ENCODE data around the gene SCN7A.
A peak's percentile ranks its signal among the peaks of the same experiment; 100 is the strongest.

SCN7A gene

GRCh38 chr2:166494140-166494624, at the start of gene SCN7A:
TSS of gene SCN7A (minus strand) at chr2:166494249. CDS start at chr2:166477696, 16,553 bp downstream.
- TF ChIP-seq JUND (IDR thresholded peaks at IDR 0.05; ENCODE audit: low read depth), result no peak
- no peak for DNase-seq (ENCODE audit: low read depth in 1 of 2, low spot score in 1 of 2)
- in situ Hi-C loops (cut with HindIII; ENCODE audit: low pct_unique_long_range_greater_than_20kb, low sequenced_read_pairs), result no loop called here

DNA sequence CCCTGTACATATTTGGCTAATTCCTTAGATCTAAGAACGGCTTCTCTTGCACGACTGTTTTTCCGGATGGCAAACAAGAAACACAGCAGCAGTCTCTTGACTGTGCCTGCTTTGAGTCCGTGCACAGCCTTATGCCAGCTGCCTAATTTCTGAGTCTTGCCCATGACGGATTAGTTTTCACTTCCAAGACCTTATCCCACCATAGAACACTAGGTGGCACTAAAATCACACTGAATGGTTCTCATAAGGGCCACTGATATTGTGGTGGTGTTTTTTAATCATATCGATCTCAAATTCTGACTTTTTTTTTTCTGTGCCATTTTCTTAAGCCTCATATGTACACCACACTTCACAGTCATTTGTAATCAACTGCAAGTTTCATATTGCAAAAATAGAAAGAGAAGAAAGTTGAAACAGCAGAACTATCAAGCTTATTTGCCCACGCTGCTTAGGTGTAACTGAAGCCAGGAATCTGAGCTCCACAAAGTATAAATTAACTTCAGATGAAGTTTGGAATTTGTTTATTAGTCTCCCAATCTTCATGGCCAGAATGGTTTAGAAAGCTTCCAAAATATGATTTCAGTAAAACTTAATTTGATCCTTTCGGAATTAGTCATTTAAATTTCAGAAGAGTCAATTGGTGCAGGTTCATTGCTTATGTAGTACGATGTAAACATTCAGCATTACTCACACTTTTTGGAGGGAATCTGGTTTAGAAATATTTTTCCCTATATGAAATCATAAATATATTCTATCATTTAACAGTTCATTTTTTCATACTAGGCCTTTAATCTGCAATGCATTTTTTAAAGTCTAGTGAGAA, 45.5 kb upstream of the SCN7A start:
- peak in 1 of 2 experiments; percentile 70 for DNase-seq (ENCODE audit: low read depth in 1 of 2, low spot score in 1 of 2)
- TF ChIP-seq JUND (IDR thresholded peaks at IDR 0.05; ENCODE audit: low read depth), result no peak
- in situ Hi-C loops (cut with HindIII; ENCODE audit: low pct_unique_long_range_greater_than_20kb, low sequenced_read_pairs), result no loop called here

- in situ Hi-C loops (cut with HindIII; ENCODE audit: low pct_unique_long_range_greater_than_20kb, low sequenced_read_pairs), result no loop called here
- no peak for DNase-seq (ENCODE audit: low read depth in 1 of 2, low spot score in 1 of 2)
- no peak for TF ChIP-seq JUND (IDR thresholded peaks at IDR 0.05; ENCODE audit: low read depth)
Measured at GRCh38 chr2:166536111-166536510, 42.1 kb upstream of the SCN7A start.

DNA sequence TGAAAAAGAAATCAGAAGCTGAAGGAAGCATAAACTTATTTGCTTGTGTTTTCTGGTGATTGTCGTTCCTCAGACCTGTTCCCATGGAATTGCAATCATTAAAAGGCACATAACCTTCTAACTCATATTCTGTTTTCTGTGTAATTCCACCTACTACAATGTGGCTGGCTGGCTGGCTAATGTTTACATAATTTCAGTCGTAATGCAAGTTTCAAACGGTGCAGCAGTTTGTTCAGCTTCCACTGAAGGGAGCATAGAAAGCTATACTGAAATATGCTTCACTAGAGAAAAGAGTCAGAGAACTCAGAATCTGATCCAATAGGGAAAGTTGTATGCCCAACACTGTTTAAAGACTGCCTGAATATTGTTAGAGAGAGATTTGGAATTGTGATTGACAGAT, 27.1 kb upstream of the SCN7A start:
- in situ Hi-C loops (cut with HindIII; ENCODE audit: low pct_unique_long_range_greater_than_20kb, low sequenced_read_pairs), result no loop called here

DNA sequence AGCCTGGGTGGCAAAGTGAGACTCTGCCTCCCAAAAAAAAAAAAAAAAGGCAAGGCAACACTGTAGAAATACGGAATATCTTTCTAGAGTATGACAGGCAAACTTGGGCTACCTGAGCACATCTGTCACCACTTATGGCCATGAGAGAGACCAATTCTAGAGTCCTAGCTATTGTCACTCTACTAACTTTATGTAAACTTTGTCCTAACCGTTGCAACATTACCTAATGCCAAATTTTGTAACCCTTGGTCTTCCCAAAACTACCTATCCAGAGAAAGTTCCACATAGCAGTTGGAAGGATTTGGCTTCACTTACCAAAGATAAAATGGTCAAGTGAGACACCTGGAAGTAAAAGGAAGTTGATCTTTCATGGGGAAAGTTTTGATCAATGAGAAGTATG, 26.6 kb upstream of the SCN7A start:
- in situ Hi-C loops (cut with HindIII; ENCODE audit: low pct_unique_long_range_greater_than_20kb, low sequenced_read_pairs), result no loop called here
- DNase-seq (ENCODE audit: low read depth in 1 of 2, low spot score in 1 of 2), result no peak

More for the DNA sequence above, 27.1 kb upstream of the SCN7A start:
- DNase-seq (ENCODE audit: low read depth in 1 of 2, low spot score in 1 of 2), result no peak
- TF ChIP-seq JUND (IDR thresholded peaks at IDR 0.05; ENCODE audit: low read depth), result no peak

GRCh38 chr2:166519391-166519962, 25.4 kb upstream of the SCN7A start:
- in situ Hi-C loops (cut with HindIII; ENCODE audit: low pct_unique_long_range_greater_than_20kb, low sequenced_read_pairs), result no loop called here
- TF ChIP-seq JUND (IDR thresholded peaks at IDR 0.05; ENCODE audit: low read depth), result no peak
- DNase-seq (ENCODE audit: low read depth in 1 of 2, low spot score in 1 of 2), result no peak

More for the DNA sequence above, 26.6 kb upstream of the SCN7A start:
- no peak for TF ChIP-seq JUND (IDR thresholded peaks at IDR 0.05; ENCODE audit: low read depth)

- in situ Hi-C loops (cut with HindIII; ENCODE audit: low pct_unique_long_range_greater_than_20kb, low sequenced_read_pairs), result no loop called here
- no peak for DNase-seq (ENCODE audit: low read depth in 1 of 2, low spot score in 1 of 2)
- no peak for TF ChIP-seq JUND (IDR thresholded peaks at IDR 0.05; ENCODE audit: low read depth)
Measured at GRCh38 chr2:166518634-166519390, 24.8 kb upstream of the SCN7A start.

DNA sequence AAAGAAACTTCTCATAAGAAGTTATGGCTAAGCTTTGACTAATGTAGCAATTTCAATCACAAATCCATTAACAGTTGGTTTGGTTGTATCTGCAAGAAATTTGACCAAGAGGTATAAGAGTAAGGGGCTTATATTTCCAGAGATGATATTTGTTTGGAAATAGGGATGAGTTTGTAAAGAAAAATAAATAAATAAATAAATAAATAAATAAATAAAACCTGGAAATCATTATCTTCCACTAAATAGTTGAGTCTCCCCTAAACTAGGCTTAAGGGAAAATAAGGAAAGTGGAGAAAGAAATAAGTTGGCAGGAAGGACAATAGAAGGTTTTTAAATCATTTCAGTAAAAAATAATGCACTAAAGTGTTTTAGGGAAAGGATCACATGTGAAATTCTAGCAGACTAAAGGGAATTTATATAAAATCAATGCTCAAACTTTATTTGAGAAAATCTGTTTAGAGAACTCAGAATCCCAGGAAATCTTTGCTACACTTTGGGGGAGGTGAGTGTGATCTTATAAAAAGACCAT, 23.5 kb upstream of the SCN7A start:
- in situ Hi-C loops (cut with HindIII; ENCODE audit: low pct_unique_long_range_greater_than_20kb, low sequenced_read_pairs), result no loop called here
- TF ChIP-seq JUND (IDR thresholded peaks at IDR 0.05; ENCODE audit: low read depth), result no peak

GRCh38 chr2:166516712-166517303, 22.8 kb upstream of the SCN7A start:
- peak in 1 of 2 experiments; percentile 18 for DNase-seq (ENCODE audit: low read depth in 1 of 2, low spot score in 1 of 2)
- TF ChIP-seq JUND (IDR thresholded peaks at IDR 0.05; ENCODE audit: low read depth), result no peak
- in situ Hi-C loops (cut with HindIII; ENCODE audit: low pct_unique_long_range_greater_than_20kb, low sequenced_read_pairs), result no loop called here

More for the DNA sequence above, 23.5 kb upstream of the SCN7A start:
- no peak for DNase-seq (ENCODE audit: low read depth in 1 of 2, low spot score in 1 of 2)

DNA sequence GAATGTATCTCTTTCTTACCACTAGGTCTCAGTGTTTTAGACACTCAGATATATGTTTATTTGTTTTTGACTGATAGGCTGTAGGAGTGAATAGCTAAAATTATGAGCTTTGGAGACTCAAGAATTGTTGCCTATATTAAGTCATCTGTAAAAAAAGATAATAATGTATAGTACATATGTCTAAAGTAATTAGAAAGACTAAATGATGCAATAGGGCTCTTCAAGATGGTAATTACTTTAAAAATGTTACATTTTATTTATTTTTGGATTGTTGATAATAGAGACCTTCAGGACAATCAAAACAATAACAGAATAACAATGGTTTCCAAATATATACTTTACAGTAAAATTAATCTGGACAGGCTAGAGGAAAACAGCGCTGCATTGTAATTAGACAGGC, 19.9 kb upstream of the SCN7A start:
- no peak for DNase-seq (ENCODE audit: low read depth in 1 of 2, low spot score in 1 of 2)
- no peak for TF ChIP-seq JUND (IDR thresholded peaks at IDR 0.05; ENCODE audit: low read depth)
- in situ Hi-C loops (cut with HindIII; ENCODE audit: low pct_unique_long_range_greater_than_20kb, low sequenced_read_pairs), result no loop called here

DNA sequence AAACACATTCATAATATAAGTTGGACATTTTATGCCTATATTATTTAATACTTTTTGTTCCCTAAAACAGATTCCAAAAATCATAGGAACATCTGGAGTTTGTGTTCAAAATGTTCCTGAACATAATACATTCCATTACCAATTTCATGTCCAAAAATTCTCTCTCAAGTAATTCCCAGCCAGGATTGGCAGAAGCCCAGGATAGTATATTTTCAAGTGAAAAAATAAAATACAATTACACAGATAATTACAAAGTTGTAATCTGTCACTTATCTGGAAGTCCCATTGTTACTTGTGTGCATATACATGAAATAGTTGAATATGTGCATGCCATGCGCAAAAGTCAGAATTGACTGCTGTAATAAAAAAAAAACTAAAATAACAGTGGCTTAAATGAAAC, 5.2 kb upstream of the SCN7A start:
- no peak for TF ChIP-seq JUND (IDR thresholded peaks at IDR 0.05; ENCODE audit: low read depth)
- in situ Hi-C loops (cut with HindIII; ENCODE audit: low pct_unique_long_range_greater_than_20kb, low sequenced_read_pairs), result no loop called here
- DNase-seq (ENCODE audit: low read depth in 1 of 2, low spot score in 1 of 2), result no peak

- TF ChIP-seq JUND (IDR thresholded peaks at IDR 0.05; ENCODE audit: low read depth), result no peak
- in situ Hi-C loops (cut with HindIII; ENCODE audit: low pct_unique_long_range_greater_than_20kb, low sequenced_read_pairs), result no loop called here
- DNase-seq (ENCODE audit: low read depth in 1 of 2, low spot score in 1 of 2), result no peak
Measured at GRCh38 chr2:166491461-166491860, 2.6 kb downstream of the SCN7A start.

Data from T47D (cell line).